ENCODE data around the gene RALBP1.

The RALBP1 gene

GRCh38 chr18:9542924-9543323 lies 67.6 kb downstream of the RALBP1 start:
- peak overlapping the region; percentile 79 for H3K27ac Mint-ChIP-seq
- no peak for ATAC-seq

GRCh38 chr18:9545029-9545428 lies 69.7 kb downstream of the RALBP1 start:
- H3K36me3 Mint-ChIP-seq: peaks cover 49% of the 10 kb centered on the region
- no peak for ATAC-seq
- peaks cover 15% of the 10 kb centered on the region for H3K4me1 Mint-ChIP-seq
- H3K4me3 Mint-ChIP-seq: no peak overlapping the region
- no peak for DNase-seq (ENCODE audit: low spot score in 2 of 2)
- no peaks in the 10 kb centered on the region for H3K9me3 Mint-ChIP-seq
- no peak overlapping the region for H3K27ac Mint-ChIP-seq

More at GRCh38 chr18:9542924-9543323, 67.6 kb downstream of the RALBP1 start:
- DNase-seq (ENCODE audit: low spot score in 2 of 2): no peak
- H3K4me3 Mint-ChIP-seq: no peak overlapping the region
- no peaks in the 10 kb centered on the region for H3K9me3 Mint-ChIP-seq
- peaks cover 15% of the 10 kb centered on the region for H3K4me1 Mint-ChIP-seq
- peaks cover 35% of the 10 kb centered on the region for H3K36me3 Mint-ChIP-seq

- Mint-ChIP-seq H3K4me1 (peaks cover 15% of the 10 kb centered on the region), H3K27ac (peak overlapping the region; percentile 68), H3K9me3 (no peaks in the 10 kb centered on the region), H3K36me3 (peaks cover 55% of the 10 kb centered on the region), H3K4me3 (no peak overlapping the region)
- DNase-seq (ENCODE audit: low spot score in 2 of 2) (no peak), ATAC-seq (no peak)
Measured at GRCh38 chr18:9546468-9546867, 71.2 kb downstream of the RALBP1 start.

GRCh38 chr18:9547782-9548181 lies 72.5 kb downstream of the RALBP1 start:
- Mint-ChIP-seq H3K4me3 (no peak overlapping the region), H3K27ac (peak overlapping the region; percentile 55), H3K36me3 (peaks cover 69% of the 10 kb centered on the region), H3K4me1 (peaks cover 15% of the 10 kb centered on the region), H3K9me3 (no peaks in the 10 kb centered on the region)
- DNase-seq (ENCODE audit: low spot score in 2 of 2) (no peak), ATAC-seq (no peak)

GRCh38 chr18:9549405-9549804 lies 74.1 kb downstream of the RALBP1 start:
- ATAC-seq (peak; percentile 34), DNase-seq (ENCODE audit: low spot score in 2 of 2) (no peak)
- no peak overlapping the region for H3K4me3 Mint-ChIP-seq
- no peak overlapping the region for H3K27ac Mint-ChIP-seq
- peaks cover 7% of the 10 kb centered on the region for H3K4me1 Mint-ChIP-seq
- peaks cover 85% of the 10 kb centered on the region for H3K36me3 Mint-ChIP-seq
- H3K9me3 Mint-ChIP-seq: no peaks in the 10 kb centered on the region

- Mint-ChIP-seq H3K9me3 (no peaks in the 10 kb centered on the region), H3K36me3 (peaks cover 90% of the 10 kb centered on the region), H3K27ac (peak overlapping the region; percentile 50), H3K4me1 (peaks cover 7% of the 10 kb centered on the region), H3K4me3 (no peak overlapping the region)
- ATAC-seq (no peak), DNase-seq (ENCODE audit: low spot score in 2 of 2) (no peak)
Measured at GRCh38 chr18:9550429-9550828, 75.1 kb downstream of the RALBP1 start.

GRCh38 chr18:9552191-9552590 lies 76.9 kb downstream of the RALBP1 start:
- Mint-ChIP-seq H3K4me1 (no peaks in the 10 kb centered on the region), H3K4me3 (no peak overlapping the region), H3K36me3 (peaks cover 92% of the 10 kb centered on the region), H3K27ac (no peak overlapping the region), H3K9me3 (no peaks in the 10 kb centered on the region)
- ATAC-seq (no peak), DNase-seq (ENCODE audit: low spot score in 2 of 2) (no peak)

- Mint-ChIP-seq H3K27ac (no peak overlapping the region), H3K4me3 (no peak overlapping the region), H3K4me1 (no peaks in the 10 kb centered on the region), H3K9me3 (no peaks in the 10 kb centered on the region), H3K36me3 (peaks cover 92% of the 10 kb centered on the region)
- no peak for DNase-seq (ENCODE audit: low spot score in 2 of 2)
- no peak for ATAC-seq
Measured at GRCh38 chr18:9552616-9553015, 77.3 kb downstream of the RALBP1 start.

GRCh38 chr18:9557250-9557943 lies 82.1 kb downstream of the RALBP1 start:
- no peak for ATAC-seq
- Mint-ChIP-seq H3K4me1 (no peaks in the 10 kb centered on the region), H3K9me3 (no peaks in the 10 kb centered on the region)

GRCh38 chr18:9558387-9559064 lies 83.2 kb downstream of the RALBP1 start:
- H3K27ac Mint-ChIP-seq: no peak overlapping the region
- no peak overlapping the region for H3K4me3 Mint-ChIP-seq
- no peaks in the 10 kb centered on the region for H3K9me3 Mint-ChIP-seq
- H3K36me3 Mint-ChIP-seq: peaks cover 98% of the 10 kb centered on the region
- no peak for DNase-seq (ENCODE audit: low spot score in 2 of 2)
- H3K4me1 Mint-ChIP-seq: no peaks in the 10 kb centered on the region
- ATAC-seq: no peak

More at GRCh38 chr18:9557250-9557943, 82.1 kb downstream of the RALBP1 start:
- H3K4me3 Mint-ChIP-seq: no peak overlapping the region
- DNase-seq (ENCODE audit: low spot score in 2 of 2): no peak
- no peak overlapping the region for H3K27ac Mint-ChIP-seq
- peaks cover 98% of the 10 kb centered on the region for H3K36me3 Mint-ChIP-seq

GRCh38 chr18:9559253-9559652 lies 83.9 kb downstream of the RALBP1 start:
- Mint-ChIP-seq H3K27ac (no peak overlapping the region), H3K9me3 (no peaks in the 10 kb centered on the region), H3K4me1 (no peaks in the 10 kb centered on the region), H3K4me3 (no peak overlapping the region), H3K36me3 (peaks cover 95% of the 10 kb centered on the region)
- ATAC-seq (no peak), DNase-seq (ENCODE audit: low spot score in 2 of 2) (no peak)

- no peak overlapping the region for H3K4me3 Mint-ChIP-seq
- peak overlapping the region; percentile 7 for H3K27ac Mint-ChIP-seq
- DNase-seq (ENCODE audit: low spot score in 2 of 2) (no peak), ATAC-seq (no peak)
- H3K9me3 Mint-ChIP-seq: no peaks in the 10 kb centered on the region
- peaks cover 70% of the 10 kb centered on the region for H3K36me3 Mint-ChIP-seq
- peaks cover 4% of the 10 kb centered on the region for H3K4me1 Mint-ChIP-seq
Measured at GRCh38 chr18:9561759-9562158, 86.4 kb downstream of the RALBP1 start.

GRCh38 chr18:9562584-9562983 lies 87.3 kb downstream of the RALBP1 start:
- no peaks in the 10 kb centered on the region for H3K9me3 Mint-ChIP-seq
- DNase-seq (ENCODE audit: low spot score in 2 of 2) (no peak), ATAC-seq (no peak)
- H3K36me3 Mint-ChIP-seq: peaks cover 64% of the 10 kb centered on the region
- H3K4me3 Mint-ChIP-seq: no peak overlapping the region
- peaks cover 4% of the 10 kb centered on the region for H3K4me1 Mint-ChIP-seq
- peak overlapping the region; percentile 36 for H3K27ac Mint-ChIP-seq

GRCh38 chr18:9563331-9563730 lies 88.0 kb downstream of the RALBP1 start:
- Mint-ChIP-seq H3K9me3 (no peaks in the 10 kb centered on the region), H3K4me1 (peaks cover 4% of the 10 kb centered on the region), H3K4me3 (no peak overlapping the region), H3K27ac (no peak overlapping the region), H3K36me3 (peaks cover 63% of the 10 kb centered on the region)
- no peak for DNase-seq (ENCODE audit: low spot score in 2 of 2)
- ATAC-seq: no peak

GRCh38 chr18:9565407-9565806 lies 90.1 kb downstream of the RALBP1 start:
- ATAC-seq: no peak
- no peak for DNase-seq (ENCODE audit: low spot score in 2 of 2)
- Mint-ChIP-seq H3K36me3 (peaks cover 64% of the 10 kb centered on the region), H3K4me1 (peaks cover 4% of the 10 kb centered on the region), H3K4me3 (no peak overlapping the region), H3K9me3 (no peaks in the 10 kb centered on the region), H3K27ac (no peak overlapping the region)

- Mint-ChIP-seq H3K36me3 (peaks cover 57% of the 10 kb centered on the region), H3K27ac (no peak overlapping the region), H3K4me1 (peaks cover 9% of the 10 kb centered on the region), H3K9me3 (no peaks in the 10 kb centered on the region), H3K4me3 (no peak overlapping the region)
- ATAC-seq (no peak), DNase-seq (ENCODE audit: low spot score in 2 of 2) (no peak)
Measured at GRCh38 chr18:9568186-9568585, 92.9 kb downstream of the RALBP1 start.
